Liver (tissue), 9 donors: Measurements from ENCODE around the gene CUL4A. TPM values are rescaled to one million over a fixed set of nuclear protein-coding genes. Genes with fewer than 3 reads are reported as not detected.
A peak's percentile ranks its signal among the peaks of the same experiment; 100 is the strongest.

Source experiments
- DNase-seq: peaks from one replicate; pipeline ENCODE4 v3.0.0-alpha.2; 2017; ENCODE audit warnings: low spot score
- H3K27ac ChIP-seq, 2 donors: one replicate each; pipeline ENCODE4 v1.7.0; 2013; ENCODE audit warnings: inconsistent platforms in 2 of 2, low read length in 2 of 2, control low read depth in 1 of 2, low read depth in 1 of 2, mild to moderate bottlenecking in 1 of 2
- H3K27me3 ChIP-seq, 4 donors: one replicate each; pipeline versions ENCODE4 v1.6.1 to v1.7.0; 2013; ENCODE audit warnings: low read length in 3 of 4, inconsistent platforms in 1 of 4, mild to moderate bottlenecking in 1 of 4, moderate library complexity in 1 of 4; ENCODE audit not compliant: control insufficient read depth in 4 of 4, insufficient read depth in 4 of 4
- H3K36me3 ChIP-seq, 4 donors: one replicate each; pipeline versions ENCODE4 v1.6.1 to v1.7.0; 2013; ENCODE audit warnings: low read length in 3 of 4, mild to moderate bottlenecking in 3 of 4, low read depth in 1 of 4, moderate library complexity in 1 of 4; ENCODE audit not compliant: control insufficient read depth in 4 of 4, insufficient read depth in 3 of 4
- H3K4me1 ChIP-seq, 4 donors: one replicate each; pipeline versions ENCODE4 v1.6.1 to v1.7.0; 2013; ENCODE audit warnings: low read length in 3 of 4, mild to moderate bottlenecking in 3 of 4, moderate library complexity in 1 of 4; ENCODE audit not compliant: control insufficient read depth in 4 of 4, insufficient read depth in 4 of 4
- H3K4me3 ChIP-seq, 3 donors: one replicate each; pipeline versions ENCODE4 v1.6.1 to v1.7.0; 2013; ENCODE audit warnings: low read length in 3 of 3, control low read depth in 1 of 3, low read depth in 1 of 3, mild to moderate bottlenecking in 1 of 3
- H3K9ac ChIP-seq, 2 donors: one replicate each; pipeline ENCODE4 v1.7.0; 2013; ENCODE audit warnings: low read length in 2 of 2, mild to moderate bottlenecking in 2 of 2, moderate library complexity in 2 of 2, control low read depth in 1 of 2, low read depth in 1 of 2
- H3K9me3 ChIP-seq, 4 donors: one replicate each; pipeline versions ENCODE4 v1.6.1 to v1.7.0; 2013; ENCODE audit warnings: low read length in 3 of 4; ENCODE audit not compliant: control insufficient read depth in 4 of 4
- FOXA1 ChIP-seq: IDR thresholded peaks from 2 replicates; pipeline ENCODE4 v1.6.1; 2016; ENCODE audit warnings: antibody characterized with exemption
- HNF4A ChIP-seq, 2 donors: conservative IDR thresholded peaks; 2 replicates each; pipeline ENCODE4 v1.6.1; 2016; ENCODE audit warnings: antibody characterized with exemption in 2 of 2, mild to moderate bottlenecking in 2 of 2
- HNF4G ChIP-seq: IDR thresholded peaks from 2 replicates; pipeline ENCODE4 v1.6.1; 2016; ENCODE audit warnings: antibody characterized with exemption
- JUND ChIP-seq, 2 donors: IDR thresholded peaks; 2 replicates each; pipeline ENCODE4 v1.6.1; 2016; ENCODE audit warnings: antibody characterized with exemption in 2 of 2
- RAD21 ChIP-seq, 2 donors: IDR thresholded peaks; 2 replicates each; pipeline ENCODE4 v1.6.1; 2016; ENCODE audit warnings: antibody characterized with exemption in 2 of 2, mild to moderate bottlenecking in 2 of 2
- REST ChIP-seq: IDR thresholded peaks from 2 replicates; pipeline ENCODE4 v1.6.1; 2016; ENCODE audit warnings: antibody characterized with exemption, mild to moderate bottlenecking
- RXRA ChIP-seq, 2 donors: IDR thresholded peaks; 2 replicates each; pipeline ENCODE4 v1.6.1; 2017 to 2018; ENCODE audit warnings: antibody characterized with exemption in 2 of 2, mild to moderate bottlenecking in 1 of 2
- SP1 ChIP-seq: IDR thresholded peaks from 2 replicates; pipeline ENCODE4 v1.6.1; 2018; ENCODE audit warnings: antibody characterized with exemption, mild to moderate bottlenecking
- TAF1 ChIP-seq: conservative IDR thresholded peaks from 2 replicates; pipeline ENCODE4 v1.6.1; 2016; ENCODE audit warnings: antibody characterized with exemption, mild to moderate bottlenecking
- YY1 ChIP-seq: IDR thresholded peaks from 2 replicates; pipeline ENCODE4 v1.6.1; 2016; ENCODE audit warnings: antibody characterized with exemption, mild to moderate bottlenecking
- ZBTB33 ChIP-seq: IDR thresholded peaks from 2 replicates; pipeline ENCODE4 v1.6.1; 2016; ENCODE audit warnings: antibody characterized with exemption
- WGBS: extraction: QIAGEN DNeasy Blood & Tissue Kit; methylation state at CpG from one replicate; pipeline ENCODE4 v1.1.7; 2013; 5-methylcytosine and 5-hydroxymethylcytosine counted together
- polyA plus RNA-seq, 2 donors: library from polyadenylated mRNA; stranded (reverse) in 1 of 2; unstranded in 1 of 2; fragments of 200-250 nt in 1 of 2; fragments of >200 nt in 1 of 2; fragmentation: Nextera tagmentation in 1 of 2; extraction: Ambion mirVana in 1 of 2; gene quantifications; one replicate each; pipeline versions ENCODE4 v1.2.1 to v1.2.3, GENCODE V29; 2013 to 2015
- total RNA-seq, 2 donors: library from RNA; depleted of rRNA; stranded (reverse); fragments of >200 nt; gene quantifications; one replicate each; pipeline ENCODE4 v1.2.3, GENCODE V29; 2014
- TF ChIP-seq, protein P1 (sequence below): IDR thresholded peaks from 2 replicates; pipeline ENCODE4 v1.6.1; 2016; ENCODE audit warnings: antibody characterized with exemption
- TF ChIP-seq, protein P2 (sequence below): fragments of 150-350 bp; IDR thresholded peaks from 2 replicates; pipeline ENCODE4 v1.5.1; 2017; ENCODE audit warnings: improper control_type of control experiment, low read depth, low read length; ENCODE audit not compliant: missing input control
- TF ChIP-seq, protein P3 (sequence below): IDR thresholded peaks from 2 replicates; pipeline ENCODE4 v1.6.1; 2016; ENCODE audit warnings: antibody characterized with exemption
- donor health status: healthy.
- donor health status: healthy.
- donor health status: healthy.
- donor health status: healthy.
- donor health status: healthy.

Gene CUL4A
- total and polyA plus RNA-seq, 4 donors, result 19.9 to 89.4 (median 45.9) TPM

DNA sequence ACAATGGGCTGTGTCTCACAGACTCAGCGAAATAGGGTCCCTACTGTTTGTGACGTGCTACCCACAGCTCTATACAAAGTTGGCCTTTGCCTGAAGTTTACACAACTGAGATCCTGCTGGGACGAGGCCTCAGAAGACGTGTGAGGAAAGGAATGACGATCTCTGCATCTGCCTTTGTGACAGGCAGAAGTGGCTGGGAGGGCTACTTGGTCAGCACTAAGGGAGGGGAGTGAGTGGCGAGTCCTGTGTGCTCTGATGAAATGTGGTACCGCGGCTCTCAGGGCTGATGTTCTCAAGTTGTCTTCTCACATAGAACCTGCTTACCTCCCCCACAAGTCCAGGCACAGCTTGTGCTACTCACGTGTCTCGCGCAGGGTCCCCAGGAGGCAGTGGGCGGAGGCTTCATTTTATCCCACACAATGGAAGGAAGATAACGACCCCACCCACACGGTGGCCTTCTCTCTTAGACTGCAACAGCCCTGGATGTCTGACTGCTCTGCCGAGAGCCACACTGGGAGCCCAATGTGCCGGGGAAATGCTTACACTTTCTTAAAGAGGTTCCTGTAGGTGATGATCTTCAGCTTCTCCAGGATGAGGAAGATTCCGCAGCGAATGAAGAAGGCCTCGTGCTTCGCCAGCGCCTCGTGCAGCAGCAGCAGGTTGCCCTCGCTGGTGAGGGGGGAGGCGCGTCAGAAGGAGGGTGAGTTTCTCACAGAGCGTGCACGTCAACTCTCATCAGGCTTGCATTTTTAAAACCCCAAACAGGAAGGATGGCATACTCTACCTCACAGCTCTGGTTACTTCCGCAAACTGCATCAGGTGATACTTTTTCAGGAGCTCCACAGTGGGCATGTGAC is 29.8 kb upstream of the CUL4A start:
- Histone ChIP-seq H3K36me3 (peaks cover 21 to 73% (median 53%) of the 10 kb centered on the region in 4 donors), H3K4me3 (no peak overlapping the region), H3K4me1 (peaks cover 0 to 5% (median 0%) of the 10 kb centered on the region in 4 donors), H3K9ac (no peak overlapping the region), H3K27me3 (no peaks in the 10 kb centered on the region), H3K27ac (no peak overlapping the region), H3K9me3 (no peaks in the 10 kb centered on the region)
- 92% methylated on average over 28 of the region's 28 CpGs for WGBS
- DNase-seq, result no peak
- no peak for TF ChIP-seq REST
- TF ChIP-seq, protein P1, sequence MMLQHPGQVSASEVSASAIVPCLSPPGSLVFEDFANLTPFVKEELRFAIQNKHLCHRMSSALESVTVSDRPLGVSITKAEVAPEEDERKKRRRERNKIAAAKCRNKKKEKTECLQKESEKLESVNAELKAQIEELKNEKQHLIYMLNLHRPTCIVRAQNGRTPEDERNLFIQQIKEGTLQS, result no peak

- H3K9ac ChIP-seq, result no peak overlapping the region
- H3K4me3 ChIP-seq, result no peak overlapping the region
- H3K9me3 ChIP-seq, result no peaks in the 10 kb centered on the region
- peaks cover 0 to 5% (median 0%) of the 10 kb centered on the region in 4 donors for H3K4me1 ChIP-seq
- WGBS, result 92% methylated on average over 4 of the region's 4 CpGs
- peaks cover 18 to 56% (median 42%) of the 10 kb centered on the region in 4 donors for H3K36me3 ChIP-seq
- no peaks in the 10 kb centered on the region for H3K27me3 ChIP-seq
- TF ChIP-seq TAF1, result no peak
- TF ChIP-seq, protein P1, result no peak
- no peak overlapping the region for H3K27ac ChIP-seq
- DNase-seq, result no peak
Measured at GRCh38 chr13:113182046-113182445, 27.4 kb upstream of the CUL4A start.

GRCh38 chr13:113183450-113184129 is 25.8 kb upstream of the CUL4A start:
- no peak overlapping the region for H3K9ac ChIP-seq
- peaks cover 13 to 54% (median 36%) of the 10 kb centered on the region in 4 donors for H3K36me3 ChIP-seq
- 45% methylated on average over 14 of the region's 14 CpGs for WGBS
- no peak overlapping the region for H3K27ac ChIP-seq
- H3K27me3 ChIP-seq, result no peaks in the 10 kb centered on the region
- no peaks in the 10 kb centered on the region for H3K9me3 ChIP-seq
- no peak for DNase-seq
- TF ChIP-seq HNF4A (conservative IDR thresholded peaks at IDR 0.05) (peak; percentile 74 to 78), ZBTB33 (peak; percentile 22), FOXA1 (peak; percentile 6), HNF4G (peak; percentile 10), RXRA (IDR thresholded peaks at IDR 0.05) (peak in 1 of 2 donors; percentile 38), RAD21 (IDR thresholded peaks at IDR 0.05) (peak; percentile 4 to 13), JUND (IDR thresholded peaks at IDR 0.05) (no peak), YY1 (peak; percentile 23), SP1 (peak; percentile 54)
- TF ChIP-seq, protein P2, sequence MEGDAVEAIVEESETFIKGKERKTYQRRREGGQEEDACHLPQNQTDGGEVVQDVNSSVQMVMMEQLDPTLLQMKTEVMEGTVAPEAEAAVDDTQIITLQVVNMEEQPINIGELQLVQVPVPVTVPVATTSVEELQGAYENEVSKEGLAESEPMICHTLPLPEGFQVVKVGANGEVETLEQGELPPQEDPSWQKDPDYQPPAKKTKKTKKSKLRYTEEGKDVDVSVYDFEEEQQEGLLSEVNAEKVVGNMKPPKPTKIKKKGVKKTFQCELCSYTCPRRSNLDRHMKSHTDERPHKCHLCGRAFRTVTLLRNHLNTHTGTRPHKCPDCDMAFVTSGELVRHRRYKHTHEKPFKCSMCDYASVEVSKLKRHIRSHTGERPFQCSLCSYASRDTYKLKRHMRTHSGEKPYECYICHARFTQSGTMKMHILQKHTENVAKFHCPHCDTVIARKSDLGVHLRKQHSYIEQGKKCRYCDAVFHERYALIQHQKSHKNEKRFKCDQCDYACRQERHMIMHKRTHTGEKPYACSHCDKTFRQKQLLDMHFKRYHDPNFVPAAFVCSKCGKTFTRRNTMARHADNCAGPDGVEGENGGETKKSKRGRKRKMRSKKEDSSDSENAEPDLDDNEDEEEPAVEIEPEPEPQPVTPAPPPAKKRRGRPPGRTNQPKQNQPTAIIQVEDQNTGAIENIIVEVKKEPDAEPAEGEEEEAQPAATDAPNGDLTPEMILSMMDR, result no peak
- TF ChIP-seq, protein P3, sequence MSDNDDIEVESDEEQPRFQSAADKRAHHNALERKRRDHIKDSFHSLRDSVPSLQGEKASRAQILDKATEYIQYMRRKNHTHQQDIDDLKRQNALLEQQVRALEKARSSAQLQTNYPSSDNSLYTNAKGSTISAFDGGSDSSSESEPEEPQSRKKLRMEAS, result peak; percentile 21
- no peak overlapping the region for H3K4me3 ChIP-seq
- H3K4me1 ChIP-seq, result peaks cover 0 to 5% (median 0%) of the 10 kb centered on the region in 4 donors
